ENCODE results near the gene MT1X.
"Not testable (repeated sequence)": the region's sequence is repeated elsewhere in the genome, so short reads cannot be mapped to it uniquely, and the experiment has no call there.

MT1X gene

DNA sequence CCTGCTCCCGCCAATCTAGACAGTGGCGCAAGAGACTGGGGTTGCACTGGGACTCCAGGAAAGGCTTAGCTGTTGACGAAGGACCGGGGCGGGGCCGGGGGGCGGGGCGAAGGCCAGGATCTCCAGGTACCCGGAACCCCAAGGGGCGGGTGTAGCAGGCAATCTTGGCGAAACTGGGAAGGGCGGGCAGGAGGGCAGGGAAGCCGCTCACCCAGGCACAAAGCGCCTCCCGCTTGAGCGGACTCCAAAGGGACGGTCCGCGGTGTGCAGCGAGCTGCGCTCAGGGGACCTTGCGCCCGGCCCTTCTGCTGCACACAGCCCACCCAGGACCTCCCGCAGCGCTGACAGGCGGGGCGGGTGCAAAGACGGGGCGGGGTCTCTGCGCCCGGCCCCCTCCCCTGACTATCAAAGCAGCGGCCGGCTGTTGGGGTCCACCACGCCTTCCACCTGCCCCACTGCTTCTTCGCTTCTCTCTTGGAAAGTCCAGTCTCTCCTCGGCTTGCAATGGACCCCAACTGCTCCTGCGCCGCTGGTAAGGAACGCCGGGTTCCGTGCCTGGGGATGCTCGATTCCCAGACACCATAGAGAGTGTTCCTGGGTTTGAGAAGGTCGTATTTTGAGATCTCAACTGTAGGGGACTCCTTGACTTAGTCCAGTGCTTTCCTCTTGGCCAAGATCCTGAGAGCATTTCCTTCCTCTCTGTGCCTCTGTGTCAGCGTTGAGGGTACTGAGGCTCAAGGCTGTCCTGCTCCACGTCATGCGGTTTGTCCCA is 24.5 kb upstream of the MT1X start, which contains the start of gene MT1F:
TSS of gene MT1F (plus strand) at position 405 of the 772 bp plus-strand sequence. CDS start at position 505, 100 bp downstream.
- peak; percentile 64 for DNase-seq

DNA sequence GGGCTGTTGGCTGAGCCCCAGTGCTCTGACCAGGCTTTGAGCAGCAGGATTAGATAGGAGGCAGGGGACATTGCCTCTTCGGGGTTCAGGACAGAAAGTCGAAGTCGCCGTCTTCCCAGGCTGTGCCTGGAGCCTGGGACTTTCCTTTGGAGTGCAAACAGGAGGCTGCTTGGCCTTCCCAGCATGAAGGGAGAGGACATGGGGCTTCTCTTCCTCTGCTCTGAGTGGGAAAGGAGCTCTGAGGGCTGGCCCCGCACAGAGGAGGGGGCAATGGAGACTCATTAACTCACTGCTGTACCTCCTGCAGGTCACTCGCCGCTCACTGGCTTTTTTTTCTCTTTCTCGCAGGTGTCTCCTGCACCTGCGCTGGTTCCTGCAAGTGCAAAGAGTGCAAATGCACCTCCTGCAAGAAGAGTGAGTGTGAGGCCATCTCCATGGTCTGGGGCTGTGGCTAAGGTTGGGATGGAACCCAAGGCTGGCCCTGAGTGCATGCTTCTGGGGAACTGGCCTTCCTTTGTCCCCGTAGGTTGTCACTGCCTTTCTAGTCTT is 23.9 kb upstream of the MT1X start:
- no peak for DNase-seq

DNA sequence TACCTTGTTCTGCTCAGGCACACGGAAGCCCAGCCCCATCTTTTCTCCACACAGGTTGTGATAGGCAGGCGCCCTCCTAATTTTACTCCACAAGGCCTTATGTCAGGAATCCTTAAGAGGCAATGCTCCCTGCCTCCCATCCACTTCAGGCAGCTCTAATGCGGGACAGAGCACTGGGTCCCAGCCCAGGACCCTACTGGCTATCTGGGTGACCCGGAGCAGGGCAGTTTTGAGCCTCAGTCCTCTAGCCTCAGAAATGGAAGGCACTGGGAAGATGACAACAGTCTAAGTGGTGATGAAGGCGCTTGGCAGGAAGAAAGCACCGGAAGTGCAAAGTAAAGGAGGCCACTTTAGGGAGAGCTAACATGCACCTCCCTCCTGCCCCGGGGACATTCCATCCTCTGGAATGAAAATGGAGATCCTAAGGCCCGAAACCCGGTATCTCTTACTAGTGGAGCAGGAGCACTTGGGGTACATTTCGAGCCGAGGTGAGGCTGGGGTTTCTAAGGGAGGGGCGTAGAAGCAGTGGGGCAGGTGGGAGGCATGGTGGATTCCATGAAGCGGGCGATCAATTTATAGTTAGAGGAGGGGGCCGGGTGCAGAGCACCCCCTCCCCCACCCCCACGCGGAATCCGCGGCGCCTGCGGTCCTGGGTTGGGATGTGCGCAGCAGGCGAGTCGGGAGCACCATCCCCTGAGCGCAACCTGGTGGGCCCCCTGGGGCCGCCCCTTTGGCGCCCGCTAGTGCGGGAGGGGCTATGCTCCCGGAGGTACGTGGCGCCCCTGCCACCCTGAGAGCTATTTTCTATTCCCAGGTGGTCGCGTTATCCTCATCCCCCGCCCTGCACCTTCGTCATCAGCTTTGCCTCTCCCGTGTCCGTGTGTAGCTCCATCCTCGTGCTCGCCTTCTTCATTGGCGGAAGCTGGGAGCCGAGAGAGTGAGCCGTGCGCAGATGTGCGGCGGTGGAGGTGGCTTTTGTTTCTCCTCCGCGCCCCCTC is 19.6 kb upstream of the MT1X start:
- DNase-seq, result no peak

DNA sequence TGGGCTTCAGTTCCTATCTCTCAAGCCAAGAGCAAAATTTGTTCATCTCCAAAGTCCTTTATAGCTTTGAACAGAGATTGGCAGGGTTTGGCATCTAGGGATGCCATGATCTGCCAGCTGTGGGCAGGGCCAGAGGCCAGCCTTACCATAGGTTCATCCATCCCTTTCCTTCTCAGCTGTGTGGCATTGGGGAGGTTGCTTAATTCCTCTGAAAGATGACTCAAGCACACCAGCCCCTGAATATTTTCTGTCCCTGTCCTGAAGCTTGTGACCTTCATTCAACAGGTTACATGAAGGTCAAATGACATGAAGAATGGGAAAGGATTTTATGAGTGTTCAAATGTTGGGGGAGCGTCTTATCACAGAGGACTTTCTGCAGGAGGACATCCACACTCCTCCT is 17.8 kb upstream of the MT1X start:
- no peak for DNase-seq

DNA sequence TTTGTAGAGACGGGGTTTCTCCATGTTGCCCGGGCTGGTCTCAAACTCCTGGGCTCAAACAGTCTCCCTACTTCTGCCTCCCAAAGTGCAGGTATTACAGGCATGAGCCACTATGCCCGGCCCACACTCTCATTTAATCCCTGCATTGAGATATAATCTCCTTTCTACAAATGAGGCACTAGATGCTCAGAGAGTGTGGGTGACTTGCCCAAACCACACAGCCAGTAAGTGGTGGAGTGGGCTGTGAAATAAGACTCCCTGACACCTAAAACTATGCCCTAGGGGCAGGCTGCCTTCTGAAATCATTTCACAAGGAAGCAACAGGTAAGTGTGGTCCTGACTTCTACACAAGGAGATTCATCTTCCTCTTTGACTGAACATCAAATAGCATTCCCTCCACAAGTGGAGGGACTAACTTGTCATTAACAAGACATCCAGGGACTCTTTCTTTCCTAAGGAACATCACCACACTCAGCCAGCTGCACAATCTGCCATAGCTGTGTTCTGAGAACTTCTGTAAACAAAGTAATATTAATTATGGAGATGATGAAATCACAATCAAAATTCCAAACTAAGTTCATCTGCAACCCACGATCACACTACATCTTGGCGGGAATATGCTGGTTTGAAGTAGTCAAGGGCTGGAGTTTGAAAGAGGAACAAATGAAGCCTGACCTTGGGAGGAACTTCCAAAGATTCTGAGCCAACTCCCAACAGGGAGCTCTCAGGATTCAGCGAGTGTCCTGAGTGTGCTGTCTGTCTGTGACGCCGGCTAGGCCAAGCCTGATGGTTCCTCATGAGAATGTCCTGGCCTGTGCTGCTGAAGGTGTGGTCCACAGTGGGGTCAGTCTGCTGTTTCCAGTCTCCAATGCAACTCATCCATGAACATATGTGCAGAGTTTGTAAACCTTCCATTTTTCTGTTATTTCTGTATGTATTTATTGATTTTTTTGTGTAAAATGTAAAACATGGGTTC is 16.7 kb upstream of the MT1X start:
- DNase-seq, result not testable (repeated sequence)

DNA sequence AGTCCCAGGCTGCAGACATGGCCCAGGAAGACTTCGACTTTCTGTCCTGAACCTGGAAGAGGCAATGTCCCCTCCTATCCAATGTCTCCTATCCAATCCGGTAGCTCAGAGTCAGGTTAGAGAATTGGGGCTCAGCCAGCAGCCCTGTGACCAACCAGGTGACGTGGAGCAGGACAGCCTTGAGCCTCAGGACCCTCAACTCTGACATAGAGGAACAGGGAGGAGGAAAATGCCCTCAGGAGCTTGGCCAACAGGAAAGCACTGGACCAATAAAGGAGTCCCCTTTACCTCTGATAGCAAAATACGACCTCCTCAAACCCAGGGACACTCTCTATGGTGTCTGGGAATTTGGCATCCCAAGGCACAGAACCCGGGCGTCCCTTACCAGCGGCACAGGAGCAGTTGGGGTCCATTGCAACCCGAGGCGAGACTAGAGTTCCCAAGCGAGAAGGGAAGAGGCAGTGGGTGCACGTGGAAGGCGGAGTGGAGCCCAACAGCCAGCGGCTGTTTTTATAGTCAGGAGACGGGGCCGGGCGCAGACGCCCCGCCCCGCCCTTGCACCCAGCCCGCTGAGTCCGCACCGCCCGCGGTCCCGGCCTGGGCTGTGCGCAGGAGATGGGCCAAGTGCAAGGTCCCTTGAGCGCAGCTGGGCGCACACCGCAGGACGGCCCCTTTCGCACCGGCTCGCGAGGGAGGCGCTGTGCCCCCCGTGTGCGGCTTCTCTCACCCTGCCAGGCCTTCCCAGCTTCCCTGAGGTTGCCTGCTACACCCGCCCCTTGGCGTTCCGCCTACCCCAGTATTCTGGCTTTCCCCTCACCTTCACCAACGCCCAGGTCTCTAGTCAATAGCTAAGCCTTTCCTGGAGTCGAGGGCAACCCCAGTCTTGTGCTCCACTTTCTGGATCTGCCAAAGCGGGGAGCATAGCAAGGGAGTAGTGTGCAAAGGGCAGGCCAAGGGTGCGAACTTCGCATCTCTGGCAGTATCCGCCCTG is 14.4 kb upstream of the MT1X start, which contains the start of gene MT1G:
TSS of gene MT1G (minus strand) at position 485 of the 991 bp plus-strand sequence. CDS start at position 413, 72 bp downstream.
- DNase-seq, result no peak

DNA sequence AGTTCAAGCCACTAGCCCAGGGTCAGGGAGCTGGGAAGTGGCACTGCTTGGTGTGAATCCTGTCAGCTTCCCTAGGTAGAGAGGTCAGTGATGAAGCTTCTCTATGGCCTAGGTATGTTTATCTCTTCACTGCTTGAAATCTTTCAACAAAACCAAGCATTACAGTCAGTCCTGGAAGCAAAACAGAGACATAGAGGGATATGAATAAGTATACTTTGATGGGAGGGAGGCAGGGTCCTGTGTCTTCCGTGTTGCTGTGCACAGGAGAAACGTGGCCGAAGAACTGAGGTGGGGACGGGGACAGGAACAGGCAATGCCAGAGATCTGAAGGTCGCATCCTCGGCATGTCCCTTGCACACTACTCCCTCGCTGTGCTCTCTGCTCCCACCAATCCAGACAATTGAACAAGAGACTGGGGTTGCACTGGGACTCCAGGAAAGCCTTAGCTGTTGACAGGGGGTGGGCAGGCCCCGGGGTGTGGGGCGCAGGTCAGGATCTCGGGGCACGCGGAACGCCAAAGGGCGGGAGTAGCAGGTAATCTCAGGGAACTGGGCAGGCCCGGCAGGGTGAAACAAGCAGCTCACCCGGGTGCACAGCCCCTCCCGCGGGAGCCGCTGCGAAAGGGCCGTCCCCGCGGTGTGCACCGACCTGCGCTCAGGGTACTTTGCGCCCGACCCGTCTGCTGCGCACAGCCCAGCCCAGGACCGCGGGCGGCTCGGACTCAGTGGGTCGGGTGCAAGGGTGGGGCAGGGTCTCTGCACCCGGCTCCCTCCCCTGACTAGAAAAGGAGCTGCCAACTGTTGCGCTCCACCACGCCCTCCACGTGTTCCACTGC is 13.0 kb upstream of the MT1X start, which contains the start of gene MT1H:
TSS of gene MT1H (plus strand) at position 810 of the 835 bp plus-strand sequence. CDS start 71 bp downstream, outside the sequence.
- no peak for DNase-seq

DNA sequence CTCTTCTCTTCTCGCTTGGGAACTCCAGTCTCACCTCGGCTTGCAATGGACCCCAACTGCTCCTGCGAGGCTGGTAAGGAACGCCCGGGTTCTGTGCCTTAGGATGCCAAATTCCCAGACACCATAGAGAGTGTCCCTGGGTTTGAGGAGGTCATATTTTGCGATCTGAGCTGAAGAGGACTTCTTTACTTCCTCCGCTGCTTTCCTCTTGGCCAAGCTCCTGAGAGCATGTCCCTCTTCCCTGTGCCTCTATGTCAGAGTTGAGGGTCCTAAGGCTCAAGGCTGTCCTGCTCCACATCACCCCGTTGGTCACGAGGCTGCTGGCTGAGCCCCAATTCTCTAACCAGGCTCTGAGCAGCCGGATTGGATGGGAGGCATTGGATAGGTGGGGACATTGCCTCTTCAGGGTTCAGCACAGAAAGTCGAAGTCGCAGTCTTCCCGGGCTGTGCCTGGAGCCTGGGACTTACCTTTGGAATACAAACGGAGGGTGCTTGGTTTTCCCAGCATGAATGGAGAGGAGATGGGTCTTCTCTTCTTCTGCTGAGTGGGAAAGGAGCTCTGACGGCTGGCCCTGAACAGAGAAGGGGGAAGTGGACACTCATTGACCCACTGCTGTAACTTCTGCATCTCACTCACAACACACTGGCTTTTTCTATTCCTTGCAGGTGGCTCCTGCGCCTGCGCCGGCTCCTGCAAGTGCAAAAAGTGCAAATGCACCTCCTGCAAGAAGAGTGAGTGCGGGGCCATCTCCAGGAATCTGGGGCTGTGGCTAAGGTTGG is 12.2 kb upstream of the MT1X start:
- no peak for DNase-seq

DNA sequence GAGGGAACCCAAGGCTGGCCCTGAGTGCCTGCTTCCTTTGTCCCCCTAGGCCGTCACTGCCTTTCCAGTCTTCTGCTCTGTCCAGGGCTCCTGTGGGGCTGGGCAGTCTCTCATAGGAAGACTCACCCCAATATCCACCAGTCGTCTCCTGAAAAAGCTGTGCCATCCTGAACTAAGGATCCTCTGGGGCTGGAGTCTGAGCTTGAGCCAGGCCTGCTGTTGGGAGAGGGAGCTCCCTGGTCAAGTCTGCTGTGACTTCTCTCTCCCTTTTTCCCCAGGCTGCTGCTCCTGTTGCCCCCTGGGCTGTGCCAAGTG is 11.7 kb upstream of the MT1X start:
- no peak for DNase-seq

DNA sequence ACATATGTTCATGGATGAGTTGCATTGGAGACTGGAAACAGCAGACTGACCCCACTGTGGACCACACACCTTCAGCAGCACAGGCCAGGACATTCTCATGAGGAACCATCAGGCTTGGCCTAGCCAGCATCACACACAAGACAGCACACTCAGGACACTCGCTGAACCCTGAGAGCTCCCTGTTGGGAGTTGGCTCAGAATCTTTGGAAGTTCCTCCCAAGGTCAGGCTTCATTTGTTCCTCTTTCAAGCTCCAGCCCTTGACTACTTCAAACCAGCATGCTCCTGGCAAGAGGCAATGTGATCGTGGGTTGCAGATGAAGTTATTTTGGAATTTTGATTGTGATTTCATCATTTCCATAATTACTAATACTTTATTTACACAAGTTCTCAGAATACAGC is 10.6 kb upstream of the MT1X start:
- not testable (repeated sequence) for DNase-seq

DNA sequence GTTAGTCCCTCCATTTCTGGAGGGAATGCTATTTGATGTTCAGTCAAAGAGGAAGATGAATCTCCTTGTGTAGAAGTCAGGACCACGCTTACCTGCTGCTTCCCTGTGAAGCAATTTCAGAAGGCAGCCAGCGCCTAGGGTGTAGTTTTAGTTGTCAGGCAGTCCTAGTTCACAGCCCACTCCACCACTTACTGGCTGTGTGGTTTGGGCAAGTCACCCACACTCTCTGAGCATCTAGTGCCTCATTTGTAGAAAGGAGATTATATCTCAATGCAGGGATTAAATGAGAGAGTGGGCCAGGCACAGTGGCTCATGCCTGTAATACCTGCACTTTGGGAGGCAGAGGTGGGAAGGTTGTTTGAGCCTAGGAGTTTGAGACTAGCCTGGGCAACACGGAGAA is 10.1 kb upstream of the MT1X start:
- not testable (repeated sequence) for DNase-seq

DNA sequence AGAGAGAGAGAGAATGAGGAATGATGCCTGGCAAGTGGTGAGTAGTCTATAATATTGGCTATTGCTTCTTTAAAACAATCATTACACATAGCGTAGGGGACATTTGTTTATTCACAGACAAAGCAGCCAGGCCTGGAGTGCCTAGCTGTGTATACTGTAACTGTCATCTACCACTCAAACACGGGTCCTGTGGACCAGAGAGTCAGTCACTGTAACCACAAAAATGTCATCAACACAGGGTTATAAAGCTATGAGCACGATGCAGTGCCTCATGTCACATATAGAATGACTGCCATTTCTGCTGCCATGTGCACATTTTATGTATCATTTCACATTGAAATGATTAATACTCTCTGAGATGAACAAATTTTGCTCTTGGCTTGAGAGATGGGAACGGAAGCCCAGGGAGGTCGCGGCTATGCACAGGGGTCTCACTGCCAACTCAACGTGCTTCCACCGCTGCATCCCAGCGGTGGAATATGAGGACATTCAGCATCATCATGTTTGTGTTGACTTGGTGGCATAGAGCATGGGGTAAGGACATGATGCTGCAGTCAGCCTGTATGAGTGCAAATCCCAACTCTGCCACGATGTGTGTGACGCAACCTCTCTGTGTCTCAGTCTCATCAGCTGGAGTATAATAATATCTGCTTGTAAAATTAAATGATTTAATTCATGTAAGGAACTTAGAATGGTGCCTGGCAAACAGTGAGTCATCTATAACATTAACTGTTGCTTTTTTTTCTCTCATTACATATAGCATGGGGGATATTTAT is 9.3 kb upstream of the MT1X start:
- DNase-seq, result no peak

DNA sequence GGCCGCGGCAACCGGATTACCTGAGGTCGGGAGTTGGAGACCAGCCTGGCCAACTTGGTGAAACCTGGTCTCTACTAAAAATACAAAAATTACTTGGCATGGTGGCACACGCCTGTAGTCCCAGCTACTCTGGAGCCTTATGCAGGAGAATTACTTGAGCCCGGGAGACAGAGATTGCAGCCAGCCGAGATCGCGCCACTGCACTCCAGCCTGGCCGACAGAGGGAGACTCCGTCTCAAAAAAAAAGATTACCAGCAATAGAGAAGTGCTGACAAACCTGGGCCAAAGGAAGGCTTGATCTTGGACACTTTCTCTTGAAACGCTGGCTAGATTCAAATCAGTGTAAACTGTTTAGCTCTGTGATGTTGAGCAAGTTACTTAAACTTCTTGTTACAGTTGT is 8.3 kb upstream of the MT1X start:
- peak; percentile 26 for DNase-seq

DNA sequence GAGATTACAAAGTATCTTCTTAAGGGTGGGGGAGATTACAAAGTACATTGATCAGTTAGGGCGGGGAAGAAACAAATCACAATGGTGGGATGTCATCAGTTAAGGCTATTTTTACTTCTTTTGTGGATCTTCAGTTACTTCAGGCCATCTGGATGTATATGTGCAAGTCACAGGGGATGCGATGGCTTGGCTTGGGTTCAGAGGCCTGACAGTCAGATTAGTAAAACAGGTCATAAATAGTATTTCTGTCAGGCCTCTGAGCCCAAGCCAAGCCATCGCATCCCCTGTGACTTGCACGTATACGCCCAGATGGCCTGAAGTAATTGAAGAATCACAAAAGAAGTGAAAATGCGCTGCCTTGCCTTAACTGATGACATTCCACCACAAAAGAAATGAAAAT is 7.7 kb upstream of the MT1X start:
- DNase-seq, result not testable (repeated sequence)

DNA sequence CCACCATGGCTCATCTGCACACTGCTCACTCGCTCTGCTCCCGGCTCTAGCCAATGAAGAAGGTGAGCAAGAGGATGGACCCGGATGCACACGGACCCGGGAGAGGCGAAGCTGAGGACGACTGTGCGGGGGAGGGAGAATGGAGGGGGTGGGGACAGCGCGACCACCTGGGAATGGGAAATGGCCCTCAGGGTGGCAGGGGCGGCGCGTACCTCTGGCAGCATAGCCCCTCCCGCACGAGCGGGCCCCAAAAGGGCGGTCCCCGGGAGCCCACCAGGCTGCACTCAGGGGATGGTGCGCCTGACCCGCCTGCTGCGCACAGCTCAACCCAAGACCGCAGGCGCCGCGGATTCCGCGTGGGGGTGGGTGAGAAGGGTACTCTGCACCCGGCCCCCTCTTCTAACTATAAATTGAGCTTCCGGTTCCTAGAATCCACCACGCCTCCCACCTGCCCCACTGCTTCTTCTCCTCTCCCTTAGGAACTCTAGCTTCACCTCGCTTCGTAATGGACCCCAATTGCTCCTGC is 6.5 kb upstream of the MT1X start:
- peak; percentile 33 for DNase-seq

DNA sequence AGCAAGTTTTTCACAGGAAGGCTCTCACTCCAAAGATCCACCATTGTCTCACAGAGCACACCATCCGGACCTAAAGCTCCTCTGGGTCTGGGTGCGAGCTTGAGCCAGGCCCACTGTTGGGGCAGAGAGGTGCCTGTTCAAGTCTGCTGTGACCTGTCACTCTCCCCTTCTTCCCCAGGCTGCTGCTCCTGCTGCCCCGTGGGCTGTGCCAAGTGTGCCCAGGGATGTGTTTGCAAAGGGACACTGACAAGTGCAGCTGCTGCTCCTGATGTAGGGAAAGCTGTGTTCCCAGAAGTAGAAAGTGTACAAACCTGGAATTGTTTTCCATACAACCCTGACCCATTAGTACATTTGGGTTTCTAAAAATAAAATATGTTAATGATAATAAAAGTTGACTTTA is 4.8 kb upstream of the MT1X start:
- no peak for DNase-seq

DNA sequence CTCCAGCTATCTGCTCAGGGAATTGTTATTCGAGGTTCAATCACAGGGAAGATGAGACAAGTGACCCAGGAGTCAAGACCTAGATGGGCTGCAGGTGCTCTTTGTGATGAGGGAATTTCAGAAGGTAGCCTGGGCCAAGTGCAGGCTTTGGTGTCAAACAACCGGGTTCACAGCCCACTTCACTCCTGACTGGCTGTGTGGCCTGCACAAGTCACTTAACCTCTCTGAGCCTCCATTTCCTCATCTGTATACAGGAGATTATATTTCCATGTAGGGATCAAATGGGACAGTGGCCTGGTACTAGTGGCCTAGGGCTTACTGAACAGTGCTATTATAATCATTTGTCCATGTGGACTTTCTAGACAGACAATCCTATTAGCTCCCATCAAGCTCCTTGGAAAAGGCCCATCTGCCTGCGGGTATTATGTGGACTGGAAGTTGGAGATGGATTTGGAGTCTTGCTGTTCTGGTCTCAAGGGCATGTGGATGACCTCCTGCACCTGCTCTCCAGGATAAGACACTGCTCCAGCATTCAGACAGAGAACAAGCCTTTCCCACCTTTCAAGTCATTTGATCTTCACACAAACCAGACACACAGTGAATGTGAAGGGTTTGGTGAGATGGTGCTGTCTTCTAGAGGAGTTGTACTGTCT is 3.1 kb upstream of the MT1X start:
- DNase-seq, result no peak

Data from activated gamma-delta T cell treated with Interleukin-2 at 50 U/mL for 16 hours (primary cell).